Measurements from ENCODE around the gene PPIH. TPM values are rescaled to one million over a fixed set of nuclear protein-coding genes. Genes with fewer than 3 reads are reported as not detected.

Gene PPIH
- total RNA-seq, 4 donors from 2014 or later = 12.5 to 17.2 (median 15.0) TPM

- H3K4me3 ChIP-seq = no peak overlapping the region
- intact Hi-C loops (cut with DNase I) = no loop called here
- peaks cover 0 to 6% (median 0%) of the 10 kb centered on the region in 4 donors for H3K36me3 ChIP-seq
- H3K4me1 ChIP-seq = no peaks in the 10 kb centered on the region
- no peak overlapping the region for H3K27ac ChIP-seq (replicated peaks in 1 of 4)
- H3K27me3 ChIP-seq = no peaks in the 10 kb centered on the region
- H3K9me3 ChIP-seq = no peaks in the 10 kb centered on the region
- no peak for DNase-seq (ENCODE audit: extremely low spot score)
- TF ChIP-seq CTCF (IDR thresholded peaks at IDR 0.05) (no peak), EP300 (IDR thresholded peaks at IDR 0.05) (no peak), POLR2AphosphoS5 (IDR thresholded peaks at IDR 0.05) (no peak), POLR2A (IDR thresholded peaks at IDR 0.05; ENCODE audit: low read depth) (no peak)
These were observed 19.1 kb upstream of the PPIH start for GRCh38 chr1:42639116-42639515.

- no peak overlapping the region for H3K4me3 ChIP-seq
- 80% methylated on average over 2 of the region's 2 CpGs for WGBS
These were observed 12.2 kb upstream of the PPIH start for GRCh38 chr1:42646056-42646455.

GRCh38 chr1:42657201-42657600 is 1.0 kb upstream of the PPIH start:
- H3K36me3 ChIP-seq = peaks cover 0 to 28% (median 14%) of the 10 kb centered on the region in 4 donors
- TF ChIP-seq EP300 (IDR thresholded peaks at IDR 0.05) = no peak
- TF ChIP-seq POLR2AphosphoS5 (IDR thresholded peaks at IDR 0.05) = no peak
- TF ChIP-seq POLR2A (IDR thresholded peaks at IDR 0.05; ENCODE audit: low read depth) = no peak
- no peak for TF ChIP-seq CTCF (IDR thresholded peaks at IDR 0.05)
- no peaks in the 10 kb centered on the region for H3K27me3 ChIP-seq
- 79% methylated on average over 5 of the region's 5 CpGs for WGBS
- H3K9me3 ChIP-seq = no peaks in the 10 kb centered on the region
- intact Hi-C loops (cut with DNase I) = loop anchor here (10.0 kb wide), 2 partner anchors 108 to 188 kb away; partner anchors contain the start of genes C1orf50, P3H1 and ZNF691
- DNase-seq (ENCODE audit: extremely low spot score) = no peak
- peak overlapping the region in 3 of 4 donors; percentile 73 to 80 (median 78) for H3K4me3 ChIP-seq
- peaks cover 16 to 21% (median 17%) of the 10 kb centered on the region in 4 donors for H3K4me1 ChIP-seq
- H3K27ac ChIP-seq (replicated peaks in 1 of 4) = peak overlapping the region in 3 of 4 donors; percentile 74 to 79 (median 76)

More at GRCh38 chr1:42646056-42646455, 12.2 kb upstream of the PPIH start:
- Histone ChIP-seq H3K4me1 (no peaks in the 10 kb centered on the region), H3K36me3 (peaks cover 0 to 23% (median 5%) of the 10 kb centered on the region in 4 donors), H3K27me3 (no peaks in the 10 kb centered on the region), H3K9me3 (no peaks in the 10 kb centered on the region), H3K27ac (replicated peaks in 1 of 4) (no peak overlapping the region)
- intact Hi-C loops (cut with DNase I) = no loop called here
- DNase-seq (ENCODE audit: extremely low spot score) = no peak
- TF ChIP-seq POLR2A (IDR thresholded peaks at IDR 0.05; ENCODE audit: low read depth) (no peak), CTCF (IDR thresholded peaks at IDR 0.05) (no peak), EP300 (IDR thresholded peaks at IDR 0.05) (no peak), POLR2AphosphoS5 (IDR thresholded peaks at IDR 0.05) (no peak)

GRCh38 chr1:42658877-42659337 is 684 bp downstream of the PPIH start:
- H3K36me3 ChIP-seq = peaks cover 0 to 45% (median 21%) of the 10 kb centered on the region in 4 donors
- peaks cover 16 to 21% (median 17%) of the 10 kb centered on the region in 4 donors for H3K4me1 ChIP-seq
- peak overlapping the region; percentile 70 to 80 (median 76) for H3K4me3 ChIP-seq
- H3K9me3 ChIP-seq = no peaks in the 10 kb centered on the region
- WGBS = 6% methylated on average over 18 of the region's 20 CpGs
- no peaks in the 10 kb centered on the region for H3K27me3 ChIP-seq
- no peak for DNase-seq (ENCODE audit: extremely low spot score)
- intact Hi-C loops (cut with DNase I) = loop anchor here (10.0 kb wide), 2 partner anchors 106 to 186 kb away; partner anchors contain the start of genes C1orf50, P3H1 and ZNF691
- H3K27ac ChIP-seq (replicated peaks in 1 of 4) = peak overlapping the region; percentile 74 to 79 (median 78)
- TF ChIP-seq POLR2AphosphoS5 (IDR thresholded peaks at IDR 0.05) = no peak

- no peak overlapping the region for H3K27ac ChIP-seq (replicated peaks in 1 of 4)
- H3K9me3 ChIP-seq = no peaks in the 10 kb centered on the region
- intact Hi-C loops (cut with DNase I) = no loop called here
- 87% methylated on average over 3 of the region's 3 CpGs for WGBS
- no peak overlapping the region for H3K4me3 ChIP-seq
- no peak for TF ChIP-seq POLR2A (IDR thresholded peaks at IDR 0.05; ENCODE audit: low read depth)
- no peak for TF ChIP-seq POLR2AphosphoS5 (IDR thresholded peaks at IDR 0.05)
- TF ChIP-seq CTCF (IDR thresholded peaks at IDR 0.05) = no peak
- DNase-seq (ENCODE audit: extremely low spot score) = no peak
- H3K4me1 ChIP-seq = peaks cover 16 to 21% (median 17%) of the 10 kb centered on the region in 4 donors
- peaks cover 8 to 66% (median 42%) of the 10 kb centered on the region in 4 donors for H3K36me3 ChIP-seq
- H3K27me3 ChIP-seq = no peaks in the 10 kb centered on the region
These were observed 2.8 kb downstream of the PPIH start for GRCh38 chr1:42660907-42661500.
